HepG2 (cell line): ENCODE data around the gene RASD1. TPM values are rescaled to one million over a fixed set of nuclear protein-coding genes. Genes with fewer than 3 reads are reported as not detected.
A peak's percentile ranks its signal among the peaks of the same experiment; 100 is the strongest.

Source experiments
- ARHGAP35 ChIP-seq: sonication (generic); formaldehyde crosslinking; IDR thresholded peaks from 2 replicates; pipeline ENCODE4 v1.9.0; 2022; ENCODE audit warnings: mild to moderate bottlenecking, inconsistent platforms, moderate library complexity, missing genetic modification reagents, borderline replicate concordance
- ATF3 ChIP-seq: sonication (generic); formaldehyde crosslinking; IDR thresholded peaks from 2 replicates; pipeline ENCODE4 v1.4.0; 2020; ENCODE audit warnings: missing genetic modification reagents
- ATF5 ChIP-seq: sonication (generic); formaldehyde crosslinking; IDR thresholded peaks from 2 replicates; pipeline ENCODE4 v1.4.0; 2020; ENCODE audit warnings: mild to moderate bottlenecking, low read depth, missing genetic modification reagents
- ATF7-NPFF ChIP-seq: sonication (generic); formaldehyde crosslinking; IDR thresholded peaks from 2 replicates; pipeline ENCODE4 v1.8.1; 2023; ENCODE audit warnings: mild to moderate bottlenecking, low read depth, missing genetic modification reagents, moderate library complexity
- GATAD2A ChIP-seq: IDR thresholded peaks from 2 replicates; pipeline ENCODE4 v1.6.1; 2016
- GRHL1 ChIP-seq: sonication (generic); formaldehyde crosslinking; conservative IDR thresholded peaks from 2 replicates; pipeline ENCODE4 v1.8.0; 2022; ENCODE audit warnings: missing genetic modification reagents
- KLF11 ChIP-seq: IDR thresholded peaks from 2 replicates; pipeline ENCODE4 v1.6.1; 2016; ENCODE audit warnings: missing compliant biosample characterization
- MEIS2 ChIP-seq: sonication (generic); formaldehyde crosslinking; IDR thresholded peaks from 2 replicates; pipeline ENCODE4 v1.9.0; 2021; ENCODE audit warnings: mild to moderate bottlenecking, missing genetic modification reagents
- RCOR2 ChIP-seq: IDR thresholded peaks from 2 replicates; pipeline ENCODE4 v1.6.1; 2016; ENCODE audit warnings: missing biosample characterization, missing genetic modification reagents
- REXO4 ChIP-seq: sonication (generic); formaldehyde crosslinking; IDR thresholded peaks from 2 replicates; pipeline ENCODE4 v1.8.0; 2022; ENCODE audit warnings: missing genetic modification reagents, mild to moderate bottlenecking, borderline replicate concordance
- RFX1 ChIP-seq: fragments of 450-650 bp; IDR thresholded peaks from 2 replicates; pipeline ENCODE4 v1.6.1; 2017
- SAP130 ChIP-seq: IDR thresholded peaks from 2 replicates; pipeline ENCODE4 v1.6.1; 2016; ENCODE audit warnings: low read depth
- SOX13 ChIP-seq, 3 experiments: fragments of 450-650 bp in 1 of 3; sonication (generic) in 1 of 3; formaldehyde crosslinking in 1 of 3; IDR thresholded peaks in 2 of 3; conservative IDR thresholded peaks in 1 of 3; 2 replicates each; pipeline versions ENCODE4 v1.5.0 to v1.6.1; 2016 to 2020; ENCODE audit warnings: antibody characterized with exemption in 1 of 3, mild to moderate bottlenecking in 1 of 3, missing compliant biosample characterization in 1 of 3, missing genetic modification reagents in 1 of 3, moderate library complexity in 1 of 3
- SP140L ChIP-seq: sonication (generic); formaldehyde crosslinking; IDR thresholded peaks from 2 replicates; pipeline ENCODE4 v1.4.0; 2020; ENCODE audit warnings: missing genetic modification reagents, borderline replicate concordance
- SRSF9 ChIP-seq: fragments of 200-400 bp; formaldehyde crosslinking; IDR thresholded peaks from 2 replicates; pipeline ENCODE4 v1.6.1; 2018; ENCODE audit warnings: borderline replicate concordance, mild to moderate bottlenecking, low read depth, low read length; ENCODE audit not compliant: insufficient read depth, poor library complexity, severe bottlenecking
- ZBTB3 ChIP-seq: sonication (generic); formaldehyde crosslinking; IDR thresholded peaks from 2 replicates; pipeline ENCODE4 v1.4.0; 2020; ENCODE audit warnings: low read depth, mild to moderate bottlenecking, moderate library complexity, missing genetic modification reagents, borderline replicate concordance
- ZNF12 ChIP-seq: sonication (generic); formaldehyde crosslinking; IDR thresholded peaks from 2 replicates; pipeline ENCODE4 v1.5.0; 2020; ENCODE audit warnings: missing genetic modification reagents
- ZNF18 ChIP-seq: sonication (generic); formaldehyde crosslinking; IDR thresholded peaks from 2 replicates; pipeline ENCODE4 v1.8.0; 2022; ENCODE audit warnings: mild to moderate bottlenecking, missing genetic modification reagents; ENCODE audit not compliant: insufficient replicate concordance
- ZNF205 ChIP-seq: IDR thresholded peaks from 2 replicates; pipeline ENCODE4 v1.6.1; 2018; ENCODE audit warnings: missing biosample characterization, missing genetic modification reagents
- ZNF225 ChIP-seq: sonication (generic); formaldehyde crosslinking; IDR thresholded peaks from 2 replicates; pipeline ENCODE4 v1.4.0; 2020; ENCODE audit warnings: mild to moderate bottlenecking, missing genetic modification reagents
- ZNF24 ChIP-seq: fragments of 450-650 bp; IDR thresholded peaks from 2 replicates; pipeline ENCODE4 v1.6.1; 2017; ENCODE audit warnings: antibody characterized with exemption, mild to moderate bottlenecking
- ZNF496 ChIP-seq: sonication (generic); formaldehyde crosslinking; IDR thresholded peaks from 2 replicates; pipeline ENCODE4 v1.8.1; 2023; ENCODE audit warnings: mild to moderate bottlenecking, moderate library complexity, missing genetic modification reagents; ENCODE audit not compliant: insufficient replicate concordance
- ZNF720 ChIP-seq: sonication (generic); formaldehyde crosslinking; IDR thresholded peaks from 2 replicates; pipeline ENCODE4 v1.4.0; 2020; ENCODE audit warnings: missing genetic modification reagents
- ZNF749 ChIP-seq: sonication (generic); formaldehyde crosslinking; IDR thresholded peaks from 2 replicates; pipeline ENCODE4 v1.8.0; 2022; ENCODE audit warnings: mild to moderate bottlenecking, missing genetic modification reagents, moderate library complexity, borderline replicate concordance
- ZNF850 ChIP-seq: sonication (generic); formaldehyde crosslinking; conservative IDR thresholded peaks from 2 replicates; pipeline ENCODE4 v1.9.0; 2021; ENCODE audit warnings: mild to moderate bottlenecking, missing genetic modification reagents
- polyA plus RNA-seq, 8 experiments: library from polyadenylated mRNA; depleted of rRNA in 3 of 8; stranded (reverse) in 7 of 8; unstranded in 1 of 8; fragments of >200 nt; fragmentation: Illumina TruSeq in 4 of 8; extraction: Trizol in 4 of 8; gene quantifications; 2 replicates each; pipeline versions ENCODE4 v1.2.1 to v1.2.3, GENCODE V29; 2011 to 2016; ENCODE audit warnings: low read depth in 4 of 8, missing spikeins in 1 of 8, mixed read lengths in 1 of 8; ENCODE audit not compliant: insufficient read depth in 1 of 8
- total RNA-seq, 5 experiments: library from RNA; depleted of rRNA; stranded (reverse); fragments of >200 nt; fragmentation: Illumina TruSeq; extraction: Trizol; gene quantifications; 2 replicates each; pipeline ENCODE4 v1.2.3, GENCODE V29; 2016; ENCODE audit warnings: low read depth in 1 of 5

The RASD1 gene
- total and polyA plus RNA-seq, 2 of the 13 experiments (the other 11 are each of a cell fraction or from before 2014, with no cell fraction given) = 1.6 to 4.2 TPM

GRCh38 chr17:17476865-17477467 is 19.2 kb downstream of the RASD1 start, which contains the start of gene MED9 (continued):
- TF ChIP-seq ATF5 (CRISPR knock-in tag) (no peak), ZNF18 (CRISPR knock-in tag) (peak; percentile 54), GRHL1 (no peak), ZNF850 (CRISPR knock-in tag) (no peak), ZNF24 (no peak), ZNF225 (CRISPR knock-in tag) (peak; percentile 60; the same call in 1 of the 2 replicates), SP140L (CRISPR knock-in tag) (no peak), GATAD2A (CRISPR knock-in tag) (no peak), RCOR2 (CRISPR knock-in tag) (no peak), SAP130 (CRISPR knock-in tag) (peak; percentile 91), SRSF9 (no peak), MEIS2 (peak; percentile 50; the same call in 1 of the 2 replicates), KLF11 (no peak), SOX13 (IDR thresholded peaks at IDR 0.05) (no peak), SOX13 (CRISPR knock-in tag; conservative IDR thresholded peaks at IDR 0.05 in 1 of 2, IDR thresholded peaks at IDR 0.05 in 1 of 2) (0 out of 4 replicates have a peak, but pooled peaks of 1 of the 2 experiments have one; percentile 17), ZNF720 (0 out of 2 replicates have a peak, but pooled peaks have one; percentile 79), ZNF496 (CRISPR knock-in tag) (no peak), ZNF12 (CRISPR knock-in tag) (no peak), REXO4 (no peak), ZNF205 (CRISPR knock-in tag) (peak; percentile 42; the same call in 1 of the 2 replicates), RFX1 (peak; percentile 43; the same call in 1 of the 2 replicates), ATF7-NPFF (no peak; the same call in 1 of the 2 replicates), ZNF749 (CRISPR knock-in tag) (no peak), ARHGAP35 (CRISPR knock-in tag) (peak; percentile 90; the same call in 1 of the 2 replicates), ATF3 (CRISPR knock-in tag) (no peak), ZBTB3 (no peak)
